HG03039 (cell line): Measurements from ENCODE around the gene SH2D3C.

Source experiments
- ATAC-seq: cut with Tn5 transposase; IDR thresholded peaks from one replicate; pipeline ENCODE4 v1.9.1; 2021; ENCODE audit warnings: mild to moderate bottlenecking, moderate library complexity; ENCODE audit not compliant: unreplicated experiment

SH2D3C gene

GRCh38 chr9:127700594-127701255, 77.7 kb downstream of the SH2D3C start:
- no peak for ATAC-seq

- ATAC-seq = no peak
Measured at GRCh38 chr9:127700140-127700539, 78.3 kb downstream of the SH2D3C start.

GRCh38 chr9:127698985-127699670, 79.3 kb downstream of the SH2D3C start:
- ATAC-seq = peak; percentile 78

GRCh38 chr9:127698386-127698785, 80.1 kb downstream of the SH2D3C start:
- no peak for ATAC-seq

DNA sequence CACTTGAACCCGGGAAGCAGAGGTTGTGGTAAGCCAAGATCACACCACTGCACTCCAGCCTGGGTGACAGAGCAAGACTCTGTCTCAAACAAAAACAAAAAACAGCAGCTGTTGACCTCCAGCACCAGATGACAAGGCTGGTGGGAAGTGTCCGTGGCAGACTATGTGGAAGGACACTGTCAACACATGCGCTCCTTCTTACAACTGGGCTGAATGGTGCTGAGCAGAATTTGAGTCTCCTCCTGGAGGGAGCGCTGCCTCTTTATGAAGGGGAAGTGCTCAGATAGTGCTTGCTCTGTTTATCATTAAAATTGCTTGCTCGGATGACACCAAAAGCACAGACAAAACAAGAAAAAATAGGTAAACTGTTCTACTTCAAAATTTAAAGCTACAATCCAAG, 80.9 kb downstream of the SH2D3C start:
- ATAC-seq = no peak

GRCh38 chr9:127694890-127695720, 83.4 kb downstream of the SH2D3C start:
- ATAC-seq = no peak

DNA sequence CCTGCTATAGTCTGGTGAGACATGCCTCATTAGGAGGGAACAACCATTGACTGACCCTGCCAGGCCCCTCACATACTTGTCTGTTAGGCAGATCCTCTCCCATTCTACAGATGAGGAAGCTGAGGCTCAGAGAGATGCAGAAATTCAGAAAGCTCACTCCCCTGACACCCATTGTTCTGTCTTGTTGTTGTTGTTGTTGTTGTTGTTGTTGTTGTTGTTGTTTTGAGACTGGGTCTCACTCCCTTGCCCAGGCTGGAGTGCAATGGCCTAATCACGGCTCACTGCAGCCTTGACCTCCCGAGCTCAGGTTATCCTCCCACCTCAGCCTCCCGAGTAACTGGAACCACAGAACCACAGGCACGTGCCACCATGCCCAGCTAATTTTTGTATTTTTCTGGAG, 84.8 kb downstream of the SH2D3C start:
- no peak for ATAC-seq

DNA sequence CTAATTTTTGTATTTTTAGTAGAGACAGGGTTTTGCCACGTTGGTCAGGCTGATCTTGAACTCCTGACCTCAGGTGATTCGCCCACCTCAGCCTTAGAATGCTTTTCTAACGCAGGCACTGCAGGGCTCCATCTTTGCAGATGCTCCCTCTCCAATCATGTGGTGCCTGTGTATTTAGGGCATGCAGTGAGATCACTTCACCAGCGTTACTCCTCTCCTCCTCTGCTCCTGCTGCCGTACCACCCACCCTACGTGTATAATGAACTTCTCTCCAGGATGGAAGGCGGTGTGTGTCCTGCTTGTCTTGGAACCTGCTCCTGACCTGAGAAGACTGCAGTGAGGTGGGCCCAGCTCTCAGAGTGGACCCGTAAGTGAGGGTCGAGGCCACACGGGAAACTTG, 85.3 kb downstream of the SH2D3C start:
- ATAC-seq = no peak

- no peak for ATAC-seq
Measured at GRCh38 chr9:127692071-127692470, 86.4 kb downstream of the SH2D3C start.

DNA sequence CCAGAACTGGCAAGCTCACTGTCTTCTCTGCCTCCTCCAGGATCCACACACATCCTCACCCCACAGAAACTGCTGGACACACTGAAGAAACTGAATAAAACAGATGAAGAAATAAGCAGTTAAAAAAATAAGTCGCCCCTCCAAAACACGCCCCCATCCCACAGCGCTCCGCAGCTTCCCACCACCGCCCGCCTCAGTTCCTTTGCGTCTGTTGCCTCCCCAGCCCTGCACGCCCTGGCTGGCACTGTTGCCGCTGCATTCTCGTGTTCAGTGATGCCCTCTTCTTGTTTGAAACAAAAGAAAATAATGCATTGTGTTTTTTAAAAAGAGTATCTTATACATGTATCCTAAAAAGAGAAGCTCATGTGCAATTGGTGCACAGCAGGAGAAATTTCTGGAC, 87.7 kb downstream of the SH2D3C start:
- no peak for ATAC-seq

DNA sequence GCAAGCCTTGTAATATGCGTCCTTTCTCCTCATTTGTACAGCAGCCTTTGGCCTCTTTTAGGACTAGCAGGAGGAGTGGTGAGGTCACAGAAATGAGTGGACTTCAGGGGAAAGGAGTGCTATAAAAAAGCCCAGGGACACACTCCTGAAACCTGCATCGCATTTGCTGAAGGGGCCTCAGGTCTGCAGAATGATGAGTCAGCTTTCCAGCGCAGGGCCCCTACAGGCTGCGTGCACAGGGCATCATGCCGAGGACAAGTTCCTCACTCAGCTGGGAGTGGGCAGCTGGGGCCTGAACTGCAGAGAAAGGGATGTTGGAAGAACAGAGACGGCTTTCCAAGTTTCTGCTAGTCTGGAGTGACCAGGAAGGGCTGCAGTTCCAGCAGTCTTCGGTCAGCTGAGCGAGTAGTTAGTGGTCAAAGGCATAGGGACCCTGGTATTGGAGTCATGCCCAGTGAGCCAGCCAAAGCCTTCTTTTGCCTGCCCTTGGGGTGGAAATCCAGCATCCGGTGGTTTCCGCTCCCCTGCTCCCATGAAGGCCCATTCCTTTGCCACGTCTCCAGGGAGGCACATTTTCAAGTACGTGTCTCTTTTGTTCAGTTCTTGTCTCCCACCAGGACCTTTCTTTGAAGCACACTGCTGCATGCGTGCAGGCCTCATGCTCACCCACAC, 89.0 kb downstream of the SH2D3C start:
- no peak for ATAC-seq
